Stimulated activated naive CD8-positive, alpha-beta T cell treated with anti-CD3 and anti-CD28 coated beads, Interleukin-15, Interleukin-2, amounts not matched to agents 100 ng/mL and 50 ng/mL, for 24 hours (primary cell): ENCODE data around the gene TH.

Experiments
- H3K27ac Mint-ChIP-seq: one replicate; pipeline ENCODE4 v1.8.0; 2021; ENCODE audit warnings: mild to moderate bottlenecking, mixed read lengths
- H3K27me3 Mint-ChIP-seq: one replicate; pipeline ENCODE4 v1.8.0; 2021; ENCODE audit warnings: mixed read lengths
- H3K36me3 Mint-ChIP-seq: one replicate; pipeline ENCODE4 v1.8.0; 2021; ENCODE audit warnings: low read depth, mixed read lengths
- H3K4me1 Mint-ChIP-seq: one replicate; pipeline ENCODE4 v1.8.0; 2021; ENCODE audit warnings: low read depth, mixed read lengths
- H3K4me3 Mint-ChIP-seq: one replicate; pipeline ENCODE4 v1.8.0; 2021; ENCODE audit warnings: mild to moderate bottlenecking, mixed read lengths
- H3K9me3 Mint-ChIP-seq: one replicate; pipeline ENCODE4 v1.8.0; 2021; ENCODE audit warnings: mixed read lengths

The TH gene

GRCh38 chr11:2140411-2141400 lies 30.9 kb downstream of the TH start:
- no peaks in the 10 kb centered on the region for H3K9me3 Mint-ChIP-seq
- no peaks in the 10 kb centered on the region for H3K36me3 Mint-ChIP-seq
- peaks cover 34% of the 10 kb centered on the region for H3K4me1 Mint-ChIP-seq
- no peak overlapping the region for H3K27ac Mint-ChIP-seq
- H3K4me3 Mint-ChIP-seq = no peak overlapping the region
- H3K27me3 Mint-ChIP-seq = peaks cover 67% of the 10 kb centered on the region

- peaks cover 33% of the 10 kb centered on the region for H3K4me1 Mint-ChIP-seq
- H3K36me3 Mint-ChIP-seq = no peaks in the 10 kb centered on the region
- H3K27ac Mint-ChIP-seq = no peak overlapping the region
- H3K27me3 Mint-ChIP-seq = peaks cover 67% of the 10 kb centered on the region
- no peak overlapping the region for H3K4me3 Mint-ChIP-seq
- no peaks in the 10 kb centered on the region for H3K9me3 Mint-ChIP-seq
Measured at GRCh38 chr11:2139621-2140337, 31.8 kb downstream of the TH start.

- no peaks in the 10 kb centered on the region for H3K9me3 Mint-ChIP-seq
- H3K36me3 Mint-ChIP-seq = no peaks in the 10 kb centered on the region
- H3K4me1 Mint-ChIP-seq = peaks cover 28% of the 10 kb centered on the region
- no peak within 1 kb of the TSS for H3K4me3 Mint-ChIP-seq
- H3K27ac Mint-ChIP-seq = no peak within 1 kb of the TSS
- peaks cover 61% of the 10 kb centered on the region for H3K27me3 Mint-ChIP-seq
Measured at GRCh38 chr11:2139123-2139521, 32.5 kb downstream of the TH start, which contains the start of gene IGF2. TSS of gene IGF2 (minus strand) at chr11:2139389. CDS start at chr11:2135523, 3,866 bp downstream.

DNA sequence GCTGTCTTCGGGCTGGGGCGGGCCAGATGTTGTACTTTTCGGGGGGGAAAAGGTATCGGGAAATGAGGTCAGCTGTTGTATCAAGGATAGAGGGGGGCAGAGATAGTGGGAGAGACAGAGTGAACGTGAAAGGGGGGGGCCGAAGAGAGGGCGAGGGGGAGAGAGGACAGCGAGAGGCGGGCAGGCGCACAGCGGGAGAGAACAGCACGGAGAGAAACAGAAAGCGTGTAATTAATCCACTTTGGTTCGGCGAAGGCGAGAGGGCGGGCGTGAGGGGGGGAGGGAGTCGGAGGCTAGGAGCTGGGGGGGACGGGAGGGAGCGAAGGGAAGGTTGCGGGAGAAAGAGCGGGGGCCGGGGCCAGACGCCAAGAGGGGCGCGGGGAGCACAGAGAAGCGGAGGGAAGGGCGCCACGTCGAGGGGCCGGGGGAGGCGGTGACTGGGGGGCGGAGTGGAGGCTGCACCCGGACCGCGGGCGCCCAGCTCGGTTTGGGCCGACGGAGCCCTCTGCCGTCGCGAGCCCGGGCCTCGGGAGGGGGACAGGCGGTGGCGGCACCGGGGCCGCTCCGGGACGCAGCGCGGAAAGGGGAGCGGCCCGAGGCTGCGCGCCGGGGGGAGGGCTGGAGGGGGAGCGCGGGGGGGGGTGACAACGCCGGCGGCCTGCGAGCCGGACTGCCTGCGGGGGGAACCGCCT lies 33.0 kb downstream of the TH start:
- Mint-ChIP-seq H3K36me3 (no peaks in the 10 kb centered on the region), H3K4me3 (no peak overlapping the region), H3K9me3 (no peaks in the 10 kb centered on the region), H3K27me3 (peaks cover 62% of the 10 kb centered on the region), H3K27ac (no peak overlapping the region), H3K4me1 (peaks cover 26% of the 10 kb centered on the region)

GRCh38 chr11:2138068-2138430 lies 33.6 kb downstream of the TH start:
- no peak overlapping the region for H3K27ac Mint-ChIP-seq
- no peaks in the 10 kb centered on the region for H3K36me3 Mint-ChIP-seq
- H3K27me3 Mint-ChIP-seq = peaks cover 64% of the 10 kb centered on the region
- no peaks in the 10 kb centered on the region for H3K9me3 Mint-ChIP-seq
- peaks cover 21% of the 10 kb centered on the region for H3K4me1 Mint-ChIP-seq
- H3K4me3 Mint-ChIP-seq = no peak overlapping the region

GRCh38 chr11:2137202-2138067 lies 34.2 kb downstream of the TH start:
- Mint-ChIP-seq H3K4me3 (no peak overlapping the region), H3K9me3 (no peaks in the 10 kb centered on the region), H3K27me3 (peaks cover 64% of the 10 kb centered on the region), H3K36me3 (no peaks in the 10 kb centered on the region), H3K27ac (no peak overlapping the region), H3K4me1 (peaks cover 14% of the 10 kb centered on the region)

DNA sequence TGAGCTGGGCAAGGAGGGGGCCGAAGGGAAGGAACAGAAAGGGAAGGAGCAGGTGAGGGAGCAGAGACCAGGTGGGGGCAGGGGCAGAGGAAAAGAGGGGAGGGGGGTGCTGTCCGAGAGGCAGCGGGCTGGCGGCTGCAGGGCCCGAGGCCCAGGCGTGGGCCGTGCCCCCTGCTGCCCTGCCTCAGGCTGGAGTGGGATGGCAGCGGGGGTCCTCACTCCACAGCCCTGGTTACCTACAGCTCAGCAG lies 34.7 kb downstream of the TH start:
- H3K27me3 Mint-ChIP-seq = peaks cover 63% of the 10 kb centered on the region
- H3K4me3 Mint-ChIP-seq = no peak overlapping the region
- peaks cover 1% of the 10 kb centered on the region for H3K9me3 Mint-ChIP-seq
- H3K36me3 Mint-ChIP-seq = no peaks in the 10 kb centered on the region
- H3K4me1 Mint-ChIP-seq = peaks cover 9% of the 10 kb centered on the region
- no peak overlapping the region for H3K27ac Mint-ChIP-seq

DNA sequence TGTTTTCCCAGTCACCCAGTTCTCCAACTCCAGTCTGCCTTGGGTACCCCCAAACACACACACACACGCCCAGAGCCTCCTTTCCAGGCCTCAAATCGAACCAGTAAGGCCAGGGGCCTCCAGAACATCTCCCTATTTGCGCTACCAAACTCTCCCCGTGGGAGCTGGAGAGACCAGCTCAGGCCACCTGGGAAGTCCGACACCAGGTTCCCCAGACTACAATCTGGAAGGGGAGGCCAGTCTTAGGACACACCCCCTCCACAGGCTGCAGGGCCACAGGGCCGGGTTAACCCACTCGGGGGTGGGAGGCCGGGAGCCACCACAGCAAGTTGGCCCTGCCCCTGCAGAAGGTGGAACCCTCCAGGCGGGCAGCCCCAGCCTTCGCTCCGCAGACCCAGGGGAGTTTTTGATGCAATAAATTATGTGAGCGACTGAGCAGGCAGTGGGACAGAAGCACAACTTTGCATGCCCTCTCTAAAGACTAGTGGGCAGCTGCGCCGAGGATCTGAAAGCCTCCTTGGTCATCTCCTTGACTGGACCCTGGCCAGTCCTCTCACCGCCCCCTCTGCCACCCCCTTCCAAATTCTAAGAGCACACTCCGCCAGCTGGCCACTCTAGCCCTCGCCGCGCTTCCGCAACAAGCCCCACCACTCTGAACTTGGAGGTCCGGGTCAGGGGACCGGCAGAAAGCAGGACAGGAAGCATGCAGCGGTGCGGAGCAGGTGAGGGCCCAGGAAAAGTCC lies 35.2 kb downstream of the TH start:
- peaks cover 6% of the 10 kb centered on the region for H3K9me3 Mint-ChIP-seq
- H3K4me1 Mint-ChIP-seq = peaks cover 5% of the 10 kb centered on the region
- H3K27ac Mint-ChIP-seq = no peak overlapping the region
- no peaks in the 10 kb centered on the region for H3K36me3 Mint-ChIP-seq
- no peak overlapping the region for H3K4me3 Mint-ChIP-seq
- H3K27me3 Mint-ChIP-seq = peaks cover 63% of the 10 kb centered on the region

DNA sequence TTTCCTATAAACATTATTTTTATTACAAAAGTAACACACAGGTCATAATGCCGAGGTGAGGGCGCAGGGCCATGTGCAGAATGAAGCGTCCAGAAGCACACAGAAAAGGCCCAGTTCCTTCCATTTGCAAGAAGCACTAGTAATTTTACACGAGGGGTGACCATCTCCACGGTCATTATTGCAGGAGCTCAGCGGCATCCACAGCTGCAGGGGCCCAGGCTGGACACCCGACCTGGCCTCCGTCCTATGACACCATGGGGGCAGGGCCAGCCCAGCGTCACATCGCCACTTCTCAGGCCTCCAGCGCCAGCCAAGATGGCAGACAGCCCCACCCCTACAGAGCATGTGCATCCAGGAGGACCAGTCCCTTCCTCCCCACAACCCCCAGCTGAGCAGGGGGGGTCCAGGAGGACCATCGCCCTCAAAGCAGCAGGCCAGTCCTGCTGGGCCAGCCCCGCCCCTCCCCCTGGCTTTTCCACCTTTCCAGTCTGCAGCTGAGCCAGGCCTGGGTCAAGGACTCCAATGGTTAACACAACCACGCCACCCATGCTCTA lies 35.9 kb downstream of the TH start:
- H3K27ac Mint-ChIP-seq = no peak overlapping the region
- no peaks in the 10 kb centered on the region for H3K4me1 Mint-ChIP-seq
- peaks cover 9% of the 10 kb centered on the region for H3K9me3 Mint-ChIP-seq
- peaks cover 63% of the 10 kb centered on the region for H3K27me3 Mint-ChIP-seq
- H3K36me3 Mint-ChIP-seq = no peaks in the 10 kb centered on the region
- no peak overlapping the region for H3K4me3 Mint-ChIP-seq

DNA sequence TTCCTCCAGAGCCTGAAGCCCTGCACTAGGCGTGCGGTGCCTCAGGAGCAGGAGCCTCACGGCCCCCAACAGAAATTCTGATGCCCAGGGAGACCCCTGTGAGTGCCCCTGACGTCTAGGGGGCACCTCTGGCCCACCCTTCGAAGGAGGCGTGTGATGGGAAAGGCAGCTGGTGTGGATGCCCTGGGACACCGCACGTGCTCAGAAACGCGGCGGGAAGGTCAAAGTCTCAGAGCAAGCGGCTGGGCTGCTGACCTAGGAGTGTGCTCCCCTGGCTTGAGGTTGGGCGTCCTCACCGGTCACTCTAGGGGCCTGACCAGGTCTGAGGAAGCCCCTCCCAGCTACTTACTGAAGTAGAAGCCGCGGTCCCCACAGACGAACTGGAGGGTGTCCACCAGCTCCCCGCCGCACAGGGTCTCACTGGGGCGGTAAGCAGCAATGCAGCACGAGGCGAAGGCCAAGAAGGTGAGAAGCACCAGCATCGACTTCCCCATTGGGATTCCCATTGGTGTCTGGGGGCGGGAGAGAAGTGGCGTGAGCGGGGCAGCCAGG lies 36.5 kb downstream of the TH start:
- H3K27ac Mint-ChIP-seq = no peak overlapping the region
- peaks cover 63% of the 10 kb centered on the region for H3K27me3 Mint-ChIP-seq
- no peak overlapping the region for H3K4me3 Mint-ChIP-seq
- no peaks in the 10 kb centered on the region for H3K4me1 Mint-ChIP-seq
- H3K36me3 Mint-ChIP-seq = no peaks in the 10 kb centered on the region
- H3K9me3 Mint-ChIP-seq = peaks cover 9% of the 10 kb centered on the region

- Mint-ChIP-seq H3K4me1 (no peaks in the 10 kb centered on the region), H3K9me3 (peaks cover 9% of the 10 kb centered on the region), H3K4me3 (no peak overlapping the region), H3K27me3 (peaks cover 63% of the 10 kb centered on the region), H3K36me3 (no peaks in the 10 kb centered on the region), H3K27ac (no peak overlapping the region)
Measured at GRCh38 chr11:2134022-2135010, 37.3 kb downstream of the TH start.

GRCh38 chr11:2133241-2134021 lies 38.2 kb downstream of the TH start:
- no peak overlapping the region for H3K4me3 Mint-ChIP-seq
- H3K4me1 Mint-ChIP-seq = no peaks in the 10 kb centered on the region
- H3K27ac Mint-ChIP-seq = no peak overlapping the region
- no peaks in the 10 kb centered on the region for H3K36me3 Mint-ChIP-seq
- H3K27me3 Mint-ChIP-seq = peaks cover 66% of the 10 kb centered on the region
- H3K9me3 Mint-ChIP-seq = peaks cover 9% of the 10 kb centered on the region
